Measurements from ENCODE around the gene TSPAN32. TPM values are rescaled to one million over a fixed set of nuclear protein-coding genes. Genes with fewer than 3 reads are reported as not detected.

The TSPAN32 gene, protein sequence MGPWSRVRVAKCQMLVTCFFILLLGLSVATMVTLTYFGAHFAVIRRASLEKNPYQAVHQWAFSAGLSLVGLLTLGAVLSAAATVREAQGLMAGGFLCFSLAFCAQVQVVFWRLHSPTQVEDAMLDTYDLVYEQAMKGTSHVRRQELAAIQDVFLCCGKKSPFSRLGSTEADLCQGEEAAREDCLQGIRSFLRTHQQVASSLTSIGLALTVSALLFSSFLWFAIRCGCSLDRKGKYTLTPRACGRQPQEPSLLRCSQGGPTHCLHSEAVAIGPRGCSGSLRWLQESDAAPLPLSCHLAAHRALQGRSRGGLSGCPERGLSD
- 1 to 10 TPM in 10 of 12 donors, not detected in 2; 1.8 to 6.4 (median 3.9) TPM for polyA plus RNA-seq (ENCODE audit: insufficient read length in 12 of 12)
- long read RNA-seq, donor 1 = 0 reads
- long read RNA-seq, donor 2 = 0 reads
- long read RNA-seq, donor 3 = 0 reads
- long read RNA-seq, donor 4 = 0 reads
- long read RNA-seq, donor 5 = 0 reads
- long read RNA-seq, donor 6 = 0 reads
- long read RNA-seq, donor 7 = 0 reads
- long read RNA-seq, donor 8 = 0 reads
- long read RNA-seq, donor 9 = 0 reads
- long read RNA-seq, donor 10, partial matches to known transcripts = 0 of 1 reads
- long read RNA-seq, donor 10, other reads (novel, unspliced or antisense) = 0 of 1 reads
- long read RNA-seq, donor 11 = 0 reads

DNA sequence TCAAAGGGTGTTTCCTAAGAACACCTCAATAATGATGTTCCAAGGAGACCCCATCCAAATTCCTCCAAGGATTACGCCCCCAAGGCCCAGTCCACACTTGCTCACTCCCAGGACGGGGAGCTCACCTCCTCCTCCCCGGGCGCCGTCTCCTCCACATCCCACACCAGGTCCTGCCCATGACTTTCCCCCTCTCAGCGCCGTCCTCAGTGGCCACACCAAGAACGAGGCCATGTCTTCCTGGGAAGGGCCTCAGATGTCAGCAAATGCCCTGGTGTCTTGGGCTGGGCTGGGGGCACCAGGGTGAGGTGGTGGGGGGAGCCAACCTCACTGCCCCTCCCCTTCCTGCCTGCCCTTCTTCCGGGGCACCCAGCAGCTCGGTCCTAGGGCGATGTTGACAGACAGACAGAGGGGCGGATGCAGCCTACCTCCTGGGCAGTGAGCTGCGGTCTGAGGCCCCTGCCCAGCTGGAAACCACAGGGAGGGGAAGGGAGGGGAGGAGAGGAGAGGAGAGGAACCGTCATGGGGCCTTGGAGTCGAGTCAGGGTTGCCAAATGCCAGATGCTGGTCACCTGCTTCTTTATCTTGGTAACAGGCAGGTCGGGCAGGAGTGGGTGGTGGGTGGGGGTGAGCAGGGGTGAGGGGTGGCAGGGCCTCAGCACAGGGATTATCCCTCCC lies at the start of gene TSPAN32, which contains the start of gene C11orf21:
TSPAN32 (plus strand) TSS at position 383 of the 675 bp plus-strand sequence; CDS start at position 520, 137 bp downstream.
C11orf21 (minus strand) TSS at position 288 of the 675 bp plus-strand sequence; CDS start at position 178, 110 bp downstream.
- no peak for DNase-seq

- no peak for DNase-seq
These were observed 49.8 kb upstream of the TSPAN32 start for GRCh38 chr11:2252018-2252417.

DNA sequence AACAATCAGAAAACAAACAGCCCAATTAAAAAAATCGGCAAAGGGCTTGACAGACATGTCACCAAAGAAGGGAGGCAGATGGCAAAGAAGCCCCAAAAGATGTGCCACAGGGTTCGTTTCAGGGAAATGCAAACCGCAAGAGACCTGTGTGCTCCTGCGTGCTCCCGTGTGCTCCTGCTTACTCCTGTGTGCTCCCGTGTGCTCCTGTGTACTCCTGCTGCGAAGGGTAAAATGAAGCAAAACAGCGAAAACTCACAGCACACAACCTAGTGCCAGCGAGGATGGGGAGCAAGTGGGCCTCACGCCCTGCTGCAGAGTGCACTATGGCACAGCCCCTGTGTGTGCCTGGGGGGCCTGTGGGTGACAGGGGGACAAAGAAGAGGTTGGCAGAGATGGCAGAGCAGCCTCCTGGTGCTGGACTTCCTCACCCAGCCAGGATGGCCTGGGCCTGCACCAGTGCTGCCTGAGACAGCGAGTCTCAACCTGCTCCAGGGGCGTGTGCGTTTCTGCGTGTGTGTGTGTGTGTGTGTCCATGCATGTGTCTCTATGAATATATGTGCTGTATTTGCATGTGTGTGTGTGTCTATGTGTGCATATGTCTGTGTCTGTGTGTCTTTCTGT lies 45.4 kb upstream of the TSPAN32 start:
- DNase-seq = no peak

- no peak for DNase-seq
These were observed 44.7 kb upstream of the TSPAN32 start for GRCh38 chr11:2256951-2257700.

DNA sequence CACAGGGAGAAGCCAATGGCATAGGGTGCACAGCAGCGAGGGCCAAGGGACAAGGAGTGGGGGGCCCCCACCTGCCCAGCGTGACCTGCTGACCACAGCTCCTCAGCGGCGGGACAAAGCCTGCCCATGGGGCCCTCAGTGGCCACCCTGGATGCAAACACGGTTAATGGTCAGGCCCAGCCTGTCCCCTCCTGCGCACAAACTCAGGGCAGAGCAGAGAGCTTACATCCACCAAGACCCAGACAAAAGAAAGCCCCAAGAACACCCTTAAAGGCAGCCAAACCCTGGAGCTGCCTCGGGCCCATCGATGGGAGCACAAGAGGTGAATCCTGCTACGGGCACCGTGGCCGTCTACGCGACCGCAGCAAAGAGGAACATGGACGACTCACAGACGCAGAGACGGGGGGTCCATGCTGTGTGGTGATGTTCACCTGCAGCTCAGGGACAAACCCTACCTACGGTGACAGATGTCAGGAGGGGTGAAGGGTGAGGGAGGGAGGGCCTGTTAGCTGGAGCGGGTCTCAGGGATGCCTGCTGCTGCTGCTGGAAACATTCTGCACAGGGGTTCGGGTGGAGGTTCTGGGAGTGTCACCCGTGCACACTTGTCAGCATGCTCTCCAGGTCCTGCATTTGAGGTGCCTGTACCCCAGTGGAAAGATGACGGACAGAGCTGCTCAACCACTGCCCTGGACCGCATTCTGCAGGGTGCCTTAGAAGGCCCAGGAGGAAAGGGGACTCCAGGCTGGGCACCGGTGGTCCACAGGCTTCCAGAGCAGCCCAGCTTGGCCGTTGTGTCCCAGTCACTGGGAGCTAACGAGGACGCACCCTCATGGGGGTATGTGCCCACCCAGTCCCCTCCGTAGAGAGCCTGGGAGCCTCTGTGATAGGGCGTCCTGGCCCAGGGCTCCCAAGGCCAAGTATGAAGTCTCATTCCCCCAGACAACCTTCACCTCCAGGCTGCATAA lies 43.0 kb upstream of the TSPAN32 start:
- no peak for DNase-seq

GRCh38 chr11:2259466-2259830 lies 42.4 kb upstream of the TSPAN32 start:
- DNase-seq = no peak

GRCh38 chr11:2259897-2260451 lies 41.8 kb upstream of the TSPAN32 start:
- DNase-seq = no peak

GRCh38 chr11:2260491-2261364 lies 41.1 kb upstream of the TSPAN32 start:
- DNase-seq = no peak

DNA sequence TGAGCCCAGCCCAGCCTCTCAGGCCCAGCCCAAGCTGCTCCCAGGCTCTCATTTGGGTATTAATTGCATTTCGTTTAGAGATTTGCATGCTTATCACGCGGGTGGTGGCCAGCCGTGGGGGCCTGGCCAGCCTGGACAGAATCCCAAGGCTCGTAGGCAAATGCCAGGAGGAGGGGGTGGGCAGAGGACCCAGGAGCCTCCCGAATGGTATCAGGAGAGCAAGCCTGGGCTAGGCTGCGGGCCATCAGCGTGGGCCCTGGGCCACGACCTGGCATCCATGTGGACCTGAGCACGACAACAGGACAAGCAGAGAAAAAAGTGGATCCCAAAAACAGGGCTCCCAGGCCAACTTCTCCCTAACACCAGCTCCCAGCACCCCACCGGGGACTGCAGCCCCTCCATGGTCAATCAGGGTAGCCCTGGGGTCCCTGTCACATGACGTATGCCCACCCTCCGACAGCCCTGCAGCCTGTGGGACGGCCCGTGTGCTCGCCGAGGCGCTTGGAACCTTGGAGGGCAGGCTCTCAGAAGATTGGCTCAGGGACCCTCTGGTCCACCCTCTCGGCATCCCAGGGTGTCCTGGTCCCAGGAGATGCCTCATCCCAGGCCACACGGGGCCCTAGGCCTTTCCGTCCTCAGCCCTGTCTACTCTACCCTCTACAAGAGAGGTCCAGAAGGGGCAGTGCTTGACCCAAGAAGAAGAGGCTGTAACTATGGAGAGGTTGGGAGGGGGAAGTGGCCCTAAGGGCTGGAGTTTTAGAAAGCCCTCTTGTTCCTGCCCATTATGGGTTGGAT lies 40.2 kb upstream of the TSPAN32 start:
- DNase-seq = no peak

GRCh38 chr11:2262301-2263070 lies 39.3 kb upstream of the TSPAN32 start:
- DNase-seq = no peak

DNA sequence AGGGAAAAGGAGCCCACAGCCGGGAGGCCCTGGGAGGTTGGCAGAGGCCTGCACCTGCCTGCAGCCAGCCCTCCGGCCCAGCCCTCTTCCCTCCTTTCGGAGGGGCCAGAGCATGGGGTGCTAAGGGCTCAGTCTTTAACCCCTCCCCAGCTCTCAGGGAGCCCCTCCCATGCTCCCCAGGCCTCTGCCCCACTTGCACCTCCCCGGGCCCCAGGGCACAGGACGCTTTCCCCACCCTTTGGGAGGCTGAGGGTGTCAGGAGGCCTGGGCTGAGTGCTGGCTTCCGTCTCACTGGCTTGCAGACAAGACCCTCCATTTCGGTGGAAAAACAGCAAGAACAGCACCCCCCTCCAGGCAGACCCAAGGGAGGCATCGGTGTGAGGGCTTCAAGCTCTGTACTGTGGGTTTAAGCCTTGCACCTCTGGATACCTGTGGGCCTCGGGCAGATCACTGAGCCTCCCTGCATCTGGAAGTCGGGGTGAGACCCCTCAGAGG lies 38.7 kb upstream of the TSPAN32 start:
- DNase-seq = no peak

GRCh38 chr11:2263724-2264360 lies 38.0 kb upstream of the TSPAN32 start:
- DNase-seq = no peak

DNA sequence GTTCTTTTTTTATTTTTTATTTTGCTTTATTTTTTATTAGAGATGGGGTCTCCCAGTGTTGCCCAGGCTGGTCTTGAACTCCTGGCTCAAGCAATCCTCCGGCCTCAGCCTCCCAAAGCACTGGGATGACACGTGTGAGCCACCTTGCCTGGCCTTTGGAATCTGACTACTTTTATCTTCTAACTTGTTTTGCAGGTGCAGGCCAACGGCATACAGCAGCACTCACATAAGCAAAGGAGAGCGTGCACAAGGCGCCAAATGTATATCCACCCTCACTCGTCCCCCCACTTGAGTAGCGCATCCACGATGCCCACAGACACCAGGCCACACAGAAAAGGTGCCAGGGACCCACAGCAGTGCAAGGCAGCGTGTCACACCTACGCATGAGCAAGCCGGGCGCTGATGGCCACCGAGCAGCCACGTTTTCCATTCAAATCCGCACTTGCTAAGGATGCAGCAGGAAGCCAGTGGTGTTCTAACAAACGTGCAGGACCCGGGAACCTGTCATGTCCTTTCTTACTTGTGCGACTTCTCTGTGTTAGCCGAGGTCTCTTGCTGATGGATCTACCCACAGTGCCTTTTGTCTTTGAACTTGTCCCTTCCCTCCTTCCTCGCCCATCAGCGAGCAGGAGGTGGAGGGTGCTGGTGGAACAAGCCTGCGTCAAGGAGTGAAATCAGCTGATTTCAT lies 37.3 kb upstream of the TSPAN32 start:
- DNase-seq = no peak

DNA sequence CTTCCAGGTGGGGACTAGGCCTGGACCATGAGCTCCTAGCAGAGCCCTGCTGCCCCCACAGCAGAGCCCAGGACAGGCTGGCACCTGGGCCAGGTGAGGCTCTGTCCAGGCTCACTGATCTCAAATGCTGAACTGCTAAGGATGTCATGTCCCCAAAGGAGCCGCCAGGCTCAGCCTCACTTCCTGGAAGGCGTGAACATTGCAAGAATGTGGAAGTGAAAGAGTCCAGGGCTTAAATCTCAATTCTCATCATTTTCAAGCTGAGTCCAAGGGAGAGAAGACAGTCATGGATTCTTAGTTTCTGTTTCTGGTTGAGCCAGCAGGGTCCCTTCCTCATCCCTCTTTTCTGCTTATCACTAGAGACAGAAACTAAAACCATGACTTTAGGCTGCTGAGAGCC lies 36.4 kb upstream of the TSPAN32 start:
- no peak for DNase-seq

GRCh38 chr11:2265854-2266585 lies 35.8 kb upstream of the TSPAN32 start:
- DNase-seq = no peak

All from muscle of arm (tissue), 14 donors.